Endothelial cell of umbilical vein (primary cell): ENCODE results near the gene DPY19L2. TPM values are rescaled to one million over a fixed set of nuclear protein-coding genes. Genes with fewer than 3 reads are reported as not detected.
"Not testable (repeated sequence)": the region's sequence is repeated elsewhere in the genome, so short reads cannot be mapped to it uniquely, and the experiment has no call there.

ENCODE experiments used
- BruUV-seq: library from RNA; stranded (reverse); fragments of 400-500 nt; replicated peaks from 2 replicates; lab custom pipeline; 2021; lab: Mats Ljungman, UMichigan
- CTCF ChIA-PET: fragments of 300-600, 350-600 bp; sonication (Branson Sonifier 250); formaldehyde crosslinking; loops from one replicate; lab custom pipeline; 2021; ENCODE audit warnings: antibody characterized with exemption, inconsistent platforms; lab: Charles Lee
- POLR2A ChIA-PET: fragments of 300-600, 350-600 bp; sonication (Branson Sonifier 250); formaldehyde crosslinking; loops from one replicate; lab custom pipeline; 2021; ENCODE audit warnings: antibody characterized with exemption, inconsistent platforms; lab: Charles Lee
- DNase-seq: peaks from one replicate; pipeline ENCODE4 v3.0.0-alpha.2; 2011; ENCODE audit warnings: low read depth, low spot score
- FAIRE-seq: peaks from 2 replicates; lab custom pipeline; 2011; peaks lifted over from hg19 to GRCh38; lab: Jason Lieb, UNC
- H2AFZ ChIP-seq: 2 replicates; pipeline ENCODE4 v1.6.0; 2012; ENCODE audit warnings: low read depth, low read length, control low read depth, inconsistent platforms
- H3K27ac ChIP-seq: 2 replicates; pipeline ENCODE4 v1.5.1; 2011; ENCODE audit warnings: low read depth, mild to moderate bottlenecking, control low read depth, low read length, moderate library complexity; ENCODE audit not compliant: insufficient read depth
- H3K27me3 ChIP-seq, 2 experiments: 2 replicates each; pipeline versions ENCODE4 v1.6.0 to v1.6.1; 2011; ENCODE audit warnings: low read length in 2 of 2, mixed read lengths in 1 of 2; ENCODE audit not compliant: control insufficient read depth in 2 of 2, insufficient read depth in 2 of 2
- H3K36me3 ChIP-seq, 2 experiments: 2 replicates in 1 of 2; 3 replicates in 1 of 2; pipeline ENCODE4 v1.5.1; 2011; ENCODE audit warnings: low read length in 2 of 2, mild to moderate bottlenecking in 1 of 2, moderate library complexity in 1 of 2; ENCODE audit not compliant: control insufficient read depth in 2 of 2, insufficient read depth in 2 of 2; ENCODE audit errors: extremely low read depth in 1 of 2
- H3K4me1 ChIP-seq: 3 replicates; pipeline ENCODE4 v1.5.1; 2011; ENCODE audit warnings: mild to moderate bottlenecking, low read length; ENCODE audit not compliant: control insufficient read depth, insufficient read depth; ENCODE audit errors: extremely low read depth
- H3K4me2 ChIP-seq: 2 replicates; pipeline ENCODE4 v1.6.1; 2011; ENCODE audit warnings: low read length, control low read depth, mixed read lengths; ENCODE audit not compliant: insufficient read depth
- H3K4me3 ChIP-seq, 3 experiments: fragments of 200-600 bp in 1 of 3; sonication (generic), shearing (Covaris generic) in 1 of 3; replicated peaks in 1 of 3; 2 replicates each; pipeline ENCODE4 v1.5.1; 2011 to 2016; ENCODE audit warnings: control low read depth in 3 of 3, low read length in 3 of 3, mild to moderate bottlenecking in 2 of 3, inconsistent platforms in 1 of 3, low read depth in 1 of 3, moderate library complexity in 1 of 3; ENCODE audit not compliant: insufficient read depth in 1 of 3
- H3K79me2 ChIP-seq: 2 replicates; pipeline ENCODE4 v1.6.0; 2012; ENCODE audit warnings: low read length, inconsistent platforms; ENCODE audit not compliant: control insufficient read depth, insufficient read depth
- H3K9ac ChIP-seq: replicated peaks from 2 replicates; pipeline ENCODE3; 2011; ENCODE audit warnings: low read length, control low read depth; ENCODE audit not compliant: insufficient read depth; ENCODE audit errors: extremely low read depth
- H3K9me1 ChIP-seq: replicated peaks from 3 replicates; pipeline ENCODE4 v1.6.0; 2011; ENCODE audit warnings: mild to moderate bottlenecking, low read length; ENCODE audit not compliant: control insufficient read depth, insufficient read depth; ENCODE audit errors: extremely low read depth
- H3K9me3 ChIP-seq: replicated peaks from 2 replicates; pipeline ENCODE4 v1.5.1; 2012; ENCODE audit warnings: low read length, inconsistent platforms; ENCODE audit not compliant: control insufficient read depth, insufficient read depth
- H4K20me1 ChIP-seq: replicated peaks from 2 replicates; pipeline ENCODE3; 2011; ENCODE audit warnings: mild to moderate bottlenecking, low read length; ENCODE audit not compliant: control insufficient read depth, insufficient read depth; ENCODE audit errors: extremely low read depth
- dilution Hi-C: fragments of 300-500 bp; cut with MboI; formaldehyde crosslinking; loops from one replicate; pipeline ENCODE4 v1.15.0; 2019; ENCODE audit warnings: low sequenced_read_pairs; ENCODE audit not compliant: extremely low pct_ligation_motif_present
- intact Hi-C: fragments of 100-400 bp; cut with micrococcal nuclease; formaldehyde crosslinking; loops from one replicate; pipeline ENCODE4 v1.10.0; 2022
- polyA plus RNA-seq, 4 experiments: library from polyadenylated mRNA; depleted of rRNA in 3 of 4; stranded (reverse) in 3 of 4; unstranded in 1 of 4; fragments of >200 nt; gene quantifications; 2 replicates each; pipeline versions ENCODE4 v1.2.1 to v1.2.3, GENCODE V29; 2011 to 2012; ENCODE audit warnings: missing spikeins in 1 of 4
- total RNA-seq: library from RNA; stranded (reverse); gene quantifications from 2 replicates; pipeline ENCODE4 v1.2.3, GENCODE V29; 2021

DPY19L2 gene
- total and polyA plus RNA-seq, 2 donors (not counting 3 experiments of a cell fraction or from before 2014, with no cell fraction given), result 0.59 to 1.6 TPM

GRCh38 chr12:63712376-63712974, 44.2 kb upstream of the DPY19L2 start:
- H3K9me3 ChIP-seq, H3K36me3 ChIP-seq, H3K27ac ChIP-seq, H3K4me3 ChIP-seq, CTCF ChIA-PET, intact Hi-C loops, H2AFZ ChIP-seq, H3K79me2 ChIP-seq, H3K9ac ChIP-seq, FAIRE-seq, H3K4me1 ChIP-seq, H4K20me1 ChIP-seq, dilution Hi-C loops, BruUV-seq, H3K27me3 ChIP-seq, POLR2A ChIA-PET, H3K9me1 ChIP-seq, H3K4me2 ChIP-seq, DNase-seq: not testable (repeated sequence)

- H4K20me1 ChIP-seq, FAIRE-seq, H3K36me3 ChIP-seq, H3K27ac ChIP-seq, H3K4me2 ChIP-seq, H3K79me2 ChIP-seq, CTCF ChIA-PET, DNase-seq, intact Hi-C loops, H3K27me3 ChIP-seq, H3K4me3 ChIP-seq, dilution Hi-C loops, H3K9me1 ChIP-seq, H3K9ac ChIP-seq, BruUV-seq, H3K4me1 ChIP-seq, H3K9me3 ChIP-seq, H2AFZ ChIP-seq: not testable (repeated sequence)
- POLR2A ChIA-PET, result interaction anchor here (0.7 kb wide), 1 partner anchor 526 kb away, joined by 3 read pairs; no protein-coding TSS in a partner anchor
Observed at GRCh38 chr12:63711339-63711738, 43.0 kb upstream of the DPY19L2 start.
